Aorta (tissue), 5 donors: ENCODE results near the gene CCDC40. TPM values are rescaled to one million over a fixed set of nuclear protein-coding genes. Genes with fewer than 3 reads are reported as not detected.

Experiments
- ATAC-seq: fragments of 200-7000 bp; cut with Tn5 transposase; one replicate; pipeline ENCODE4 v1.9.1; 2022; ENCODE audit warnings: moderate library complexity; ENCODE audit not compliant: low FRiP score
- DNase-seq, 2 donors: peaks; one replicate each; pipeline ENCODE4 v3.0.0-alpha.2; 2020
- H3K27ac ChIP-seq, 2 donors: one replicate each; pipeline ENCODE4 v1.5.1; 2013; ENCODE audit warnings: low read length in 2 of 2, mild to moderate bottlenecking in 2 of 2, moderate library complexity in 2 of 2, control low read depth in 1 of 2, inconsistent platforms in 1 of 2, low read depth in 1 of 2
- H3K27me3 ChIP-seq, 2 donors: one replicate each; pipeline ENCODE4 v1.6.1; 2013; ENCODE audit warnings: control low read depth in 1 of 2, low read length in 1 of 2, mild to moderate bottlenecking in 1 of 2, moderate library complexity in 1 of 2; ENCODE audit not compliant: insufficient read depth in 2 of 2, control insufficient read depth in 1 of 2
- H3K36me3 ChIP-seq, 2 donors: one replicate each; pipeline ENCODE4 v1.6.1; 2013; ENCODE audit warnings: control low read depth in 1 of 2, low read length in 1 of 2, mild to moderate bottlenecking in 1 of 2; ENCODE audit not compliant: insufficient read depth in 2 of 2, control insufficient read depth in 1 of 2
- H3K4me1 ChIP-seq, 2 donors: one replicate each; pipeline ENCODE4 v1.6.1; 2013; ENCODE audit warnings: low read length in 2 of 2, control low read depth in 1 of 2, mild to moderate bottlenecking in 1 of 2, moderate library complexity in 1 of 2; ENCODE audit not compliant: insufficient read depth in 2 of 2, control insufficient read depth in 1 of 2
- H3K4me3 ChIP-seq, 2 donors: one replicate each; pipeline ENCODE4 v1.5.1; 2013; ENCODE audit warnings: low read length in 2 of 2, control low read depth in 1 of 2, mild to moderate bottlenecking in 1 of 2
- H3K9me3 ChIP-seq: one replicate; pipeline ENCODE4 v1.6.1; 2013; ENCODE audit warnings: mild to moderate bottlenecking, low read length; ENCODE audit not compliant: control insufficient read depth
- whole genome bisulfite sequencing, 2 donors: extraction: QIAGEN DNeasy Blood & Tissue Kit; methylation state at CpG; one replicate each; pipeline ENCODE4 v1.1.7; 2013; 5-methylcytosine and 5-hydroxymethylcytosine counted together
- intact Hi-C, 2 donors: fragments of 100-400 bp; cut with DNase I; formaldehyde crosslinking; loops; one replicate each; pipeline versions ENCODE4 v1.14.2 to v1.15.0; 2022
- polyA plus RNA-seq, 2 donors: library from polyadenylated mRNA; stranded (reverse); fragments of 200-250 nt; gene quantifications; one replicate each; pipeline ENCODE4 v1.2.3, GENCODE V29; 2013
- total RNA-seq, 2 donors: library from RNA; stranded (reverse); fragmentation: NEBNext Ultra II Directional; extraction: Animal tissue kit (Norgen Biotek cat#: 25700); gene quantifications; one replicate each; pipeline ENCODE4 v1.2.1, GENCODE V29; 2021
- donor health status: healthy with polysubstance abuse.
- donor health status: Bipolar disorder and iron deficiency.
- donor health status: DM: no; HTN: no; CAD: no.
- donor health status: DM: no; HTN: no; CAD: no.
- donor health status: DM: yes; HTN: yes; CAD: no.

CCDC40 gene
- total and polyA plus RNA-seq, 4 donors, result 2.6 to 11.3 (median 5.1) TPM

- no peaks in the 10 kb centered on the region for H3K27me3 ChIP-seq
- no peak overlapping the region for H3K4me3 ChIP-seq
- 74 to 82% methylated on average over 12 of the region's 12 CpGs for WGBS, 2 donors
- DNase-seq (peak in 1 of 2 donors; percentile 69), ATAC-seq (no peak)
- no peaks in the 10 kb centered on the region for H3K4me1 ChIP-seq
- intact Hi-C loops, result no loop called here
- H3K36me3 ChIP-seq, result no peaks in the 10 kb centered on the region
- no peak overlapping the region for H3K27ac ChIP-seq
- H3K9me3 ChIP-seq, result no peaks in the 10 kb centered on the region
These were observed 60.1 kb downstream of the CCDC40 start for GRCh38 chr17:80096561-80097021.

GRCh38 chr17:80097127-80097621, 60.7 kb downstream of the CCDC40 start:
- WGBS, 2 donors, result 91 to 92% methylated on average over 17 of the region's 17 CpGs

GRCh38 chr17:80097844-80098691, 61.6 kb downstream of the CCDC40 start:
- H3K36me3 ChIP-seq, result no peaks in the 10 kb centered on the region
- no peaks in the 10 kb centered on the region for H3K4me1 ChIP-seq
- intact Hi-C loops, result no loop called here
- DNase-seq (no peak), ATAC-seq (no peak)
- H3K27ac ChIP-seq, result no peak overlapping the region
- H3K9me3 ChIP-seq, result no peaks in the 10 kb centered on the region
- no peaks in the 10 kb centered on the region for H3K27me3 ChIP-seq
- WGBS, 2 donors, result 95 to 96% methylated on average over 23 of the region's 23 CpGs
- H3K4me3 ChIP-seq, result no peak overlapping the region

More at GRCh38 chr17:80097127-80097621, 60.7 kb downstream of the CCDC40 start:
- Histone ChIP-seq H3K9me3 (no peaks in the 10 kb centered on the region), H3K4me3 (no peak overlapping the region), H3K27me3 (no peaks in the 10 kb centered on the region), H3K36me3 (no peaks in the 10 kb centered on the region), H3K27ac (no peak overlapping the region), H3K4me1 (no peaks in the 10 kb centered on the region)
- DNase-seq (peak in 1 of 2 donors; percentile 49), ATAC-seq (no peak)
- intact Hi-C loops, result no loop called here

- 95 to 96% methylated on average over 27 of the region's 27 CpGs for WGBS, 2 donors
- H3K27me3 ChIP-seq, result no peaks in the 10 kb centered on the region
- no peaks in the 10 kb centered on the region for H3K36me3 ChIP-seq
- peak in 1 of 2 donors; percentile 71 for DNase-seq
- intact Hi-C loops, result loop anchor here in 1 of 2 donors (5.0 kb wide), 1 partner anchor 48 kb away; the partner anchor contains the start of gene EIF4A3
- no peak overlapping the region for H3K4me3 ChIP-seq
- H3K9me3 ChIP-seq, result no peaks in the 10 kb centered on the region
- H3K4me1 ChIP-seq, result no peaks in the 10 kb centered on the region
- H3K27ac ChIP-seq, result no peak overlapping the region
- no peak for ATAC-seq
These were observed 63.0 kb downstream of the CCDC40 start for GRCh38 chr17:80099291-80100034.

- H3K27ac ChIP-seq, result no peak overlapping the region
- 92% methylated on average over 4 of the region's 4 CpGs for WGBS, 2 donors
- ATAC-seq, result no peak
These were observed 63.5 kb downstream of the CCDC40 start for GRCh38 chr17:80100035-80100323.

GRCh38 chr17:80101011-80101945, 64.8 kb downstream of the CCDC40 start, which contains the start of gene GAA:
GAA (plus strand) TSS chr17:80101581; CDS start chr17:80104587, 3,006 bp downstream.
- intact Hi-C loops, result loop anchor here in 1 of 2 donors (5.0 kb wide), 1 partner anchor 46 kb away; the partner anchor contains the start of gene EIF4A3
- H3K4me3 ChIP-seq, result peak within 1 kb of the TSS; percentile 63 to 66
- WGBS, 2 donors, result 1% methylated on average over 78 to 114 of the region's 114 CpGs
- peak within 1 kb of the TSS in 1 of 2 donors; percentile 18 for H3K27ac ChIP-seq
- DNase-seq (peak; percentile 90 to 95), ATAC-seq (peak; percentile 92)
- no peaks in the 10 kb centered on the region for H3K9me3 ChIP-seq
- H3K4me1 ChIP-seq, result no peaks in the 10 kb centered on the region
- no peaks in the 10 kb centered on the region for H3K27me3 ChIP-seq
- no peaks in the 10 kb centered on the region for H3K36me3 ChIP-seq

More at GRCh38 chr17:80100035-80100323, 63.5 kb downstream of the CCDC40 start:
- DNase-seq, result peak in 1 of 2 donors; percentile 27
- H3K27me3 ChIP-seq, result no peaks in the 10 kb centered on the region
- intact Hi-C loops, result loop anchor here in 1 of 2 donors (5.0 kb wide), 1 partner anchor 47 kb away; the partner anchor contains the start of gene EIF4A3
- H3K4me1 ChIP-seq, result no peaks in the 10 kb centered on the region
- no peak overlapping the region for H3K4me3 ChIP-seq
- no peaks in the 10 kb centered on the region for H3K9me3 ChIP-seq
- no peaks in the 10 kb centered on the region for H3K36me3 ChIP-seq

- no peaks in the 10 kb centered on the region for H3K36me3 ChIP-seq
- no peaks in the 10 kb centered on the region for H3K27me3 ChIP-seq
- WGBS, 2 donors, result 35 to 36% methylated on average over 21 of the region's 21 CpGs
- intact Hi-C loops, result loop anchor here in 1 of 2 donors (5.0 kb wide), 1 partner anchor 45 kb away; the partner anchor contains the start of gene EIF4A3
- DNase-seq (peak; percentile 60 to 68), ATAC-seq (peak; percentile 9)
- no peaks in the 10 kb centered on the region for H3K9me3 ChIP-seq
- no peak overlapping the region for H3K27ac ChIP-seq
- no peaks in the 10 kb centered on the region for H3K4me1 ChIP-seq
- peak overlapping the region; percentile 63 to 66 for H3K4me3 ChIP-seq
These were observed 65.7 kb downstream of the CCDC40 start for GRCh38 chr17:80101946-80102663.
